Left lung (tissue), 10 donors: ENCODE data around the gene FAHD1. TPM values are rescaled to one million over a fixed set of nuclear protein-coding genes. Genes with fewer than 3 reads are reported as not detected.

ENCODE experiments used
- ATAC-seq: fragments of 200-7000 bp; cut with Tn5 transposase; one replicate; pipeline ENCODE4 v1.9.1; 2020; ENCODE audit warnings: moderate library complexity
- DNase-seq, 4 donors: peaks; one replicate each; pipeline ENCODE4 v3.0.0-alpha.2; 2013 to 2020
- H3K27ac ChIP-seq, 2 donors: fragments of 200-600 bp; sonication (generic) in 1 of 2; one replicate each; pipeline versions ENCODE4 v1.5.0 to v1.8.0; 2020 to 2021
- H3K27me3 ChIP-seq, 2 donors: fragments of 200-600 bp; sonication (generic) in 1 of 2; one replicate each; pipeline versions ENCODE4 v1.5.0 to v1.8.0; 2020 to 2021
- H3K36me3 ChIP-seq, 2 donors: fragments of 200-600 bp; sonication (generic) in 1 of 2; one replicate each; pipeline versions ENCODE4 v1.5.0 to v1.8.0; 2020 to 2021
- H3K4me1 ChIP-seq, 2 donors: fragments of 200-600 bp; one replicate each; pipeline ENCODE4 v1.8.0; 2021
- H3K4me3 ChIP-seq, 2 donors: fragments of 200-600 bp; sonication (generic) in 1 of 2; one replicate each; pipeline versions ENCODE4 v1.5.0 to v1.8.0; 2020 to 2021; ENCODE audit warnings: mild to moderate bottlenecking in 1 of 2
- H3K9me3 ChIP-seq, 2 donors: fragments of 200-600 bp; sonication (generic) in 1 of 2; one replicate each; pipeline versions ENCODE4 v1.5.0 to v1.8.0; 2020 to 2021
- intact Hi-C, 2 donors: fragments of 100-400 bp; cut with DNase I; formaldehyde crosslinking; loops; one replicate each; pipeline versions ENCODE4 v1.11.2 to v1.14.2; 2022
- polyA plus RNA-seq, 6 donors: library from polyadenylated mRNA; unstranded; fragments of 120-200 nt; gene quantifications; one replicate each; pipeline ENCODE4 v1.2.1, GENCODE V29; 2013; ENCODE audit not compliant: insufficient read length in 6 of 6
- total RNA-seq, 2 donors: library from RNA; stranded (reverse); fragmentation: NEBNext Ultra II Directional; extraction: Animal tissue kit (Norgen Biotek cat#: 25700); gene quantifications; one replicate each; pipeline ENCODE4 v1.2.1, GENCODE V29; 2021
- TF ChIP-seq, protein P1 (sequence below), 2 donors: fragments of 200-600 bp; sonication (generic) in 1 of 2; IDR thresholded peaks; one replicate each; pipeline versions ENCODE4 v1.5.0 to v1.8.0; 2021; ENCODE audit warnings: antibody characterized with exemption in 2 of 2
- donor health status: DM: no; HTN: yes; CAD: no.
- donor health status: DM: no; HTN: no; CAD: no.

Gene FAHD1
- total and polyA plus RNA-seq, 8 donors = 17.4 to 23.2 (median 19.9) TPM

DNA sequence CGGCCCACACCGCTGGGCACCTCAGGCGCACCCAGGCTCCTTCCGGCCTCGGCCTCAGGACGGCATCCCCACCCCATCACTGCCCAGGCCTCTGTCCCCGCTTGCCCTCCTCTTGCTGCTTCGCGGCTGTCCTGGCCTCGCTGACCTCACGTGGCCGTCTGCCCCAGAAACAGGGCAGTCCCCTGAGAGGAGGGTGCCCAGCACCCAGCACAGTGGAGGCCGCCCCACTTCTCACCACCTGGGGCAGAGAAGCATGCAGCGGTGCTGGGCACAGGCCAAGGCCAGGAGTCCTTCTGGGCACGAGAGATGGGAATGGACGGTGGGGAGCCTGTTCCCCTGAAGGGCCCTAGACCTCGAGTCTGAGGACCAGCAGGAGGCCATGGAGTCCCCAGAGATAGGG, 9.3 kb upstream of the FAHD1 start:
- no peak for DNase-seq
- intact Hi-C loops = no loop called here
- H3K27me3 ChIP-seq = no peaks in the 10 kb centered on the region
- TF ChIP-seq, protein P1, sequence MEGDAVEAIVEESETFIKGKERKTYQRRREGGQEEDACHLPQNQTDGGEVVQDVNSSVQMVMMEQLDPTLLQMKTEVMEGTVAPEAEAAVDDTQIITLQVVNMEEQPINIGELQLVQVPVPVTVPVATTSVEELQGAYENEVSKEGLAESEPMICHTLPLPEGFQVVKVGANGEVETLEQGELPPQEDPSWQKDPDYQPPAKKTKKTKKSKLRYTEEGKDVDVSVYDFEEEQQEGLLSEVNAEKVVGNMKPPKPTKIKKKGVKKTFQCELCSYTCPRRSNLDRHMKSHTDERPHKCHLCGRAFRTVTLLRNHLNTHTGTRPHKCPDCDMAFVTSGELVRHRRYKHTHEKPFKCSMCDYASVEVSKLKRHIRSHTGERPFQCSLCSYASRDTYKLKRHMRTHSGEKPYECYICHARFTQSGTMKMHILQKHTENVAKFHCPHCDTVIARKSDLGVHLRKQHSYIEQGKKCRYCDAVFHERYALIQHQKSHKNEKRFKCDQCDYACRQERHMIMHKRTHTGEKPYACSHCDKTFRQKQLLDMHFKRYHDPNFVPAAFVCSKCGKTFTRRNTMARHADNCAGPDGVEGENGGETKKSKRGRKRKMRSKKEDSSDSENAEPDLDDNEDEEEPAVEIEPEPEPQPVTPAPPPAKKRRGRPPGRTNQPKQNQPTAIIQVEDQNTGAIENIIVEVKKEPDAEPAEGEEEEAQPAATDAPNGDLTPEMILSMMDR (IDR thresholded peaks at IDR 0.05) = no peak
- no peak overlapping the region for H3K27ac ChIP-seq
- H3K36me3 ChIP-seq = peaks cover 0 to 92% of the 10 kb centered on the region in 2 donors
- peaks cover 0 to 4% of the 10 kb centered on the region in 2 donors for H3K4me1 ChIP-seq
- no peaks in the 10 kb centered on the region for H3K9me3 ChIP-seq
- no peak overlapping the region for H3K4me3 ChIP-seq
- no peak for ATAC-seq

DNA sequence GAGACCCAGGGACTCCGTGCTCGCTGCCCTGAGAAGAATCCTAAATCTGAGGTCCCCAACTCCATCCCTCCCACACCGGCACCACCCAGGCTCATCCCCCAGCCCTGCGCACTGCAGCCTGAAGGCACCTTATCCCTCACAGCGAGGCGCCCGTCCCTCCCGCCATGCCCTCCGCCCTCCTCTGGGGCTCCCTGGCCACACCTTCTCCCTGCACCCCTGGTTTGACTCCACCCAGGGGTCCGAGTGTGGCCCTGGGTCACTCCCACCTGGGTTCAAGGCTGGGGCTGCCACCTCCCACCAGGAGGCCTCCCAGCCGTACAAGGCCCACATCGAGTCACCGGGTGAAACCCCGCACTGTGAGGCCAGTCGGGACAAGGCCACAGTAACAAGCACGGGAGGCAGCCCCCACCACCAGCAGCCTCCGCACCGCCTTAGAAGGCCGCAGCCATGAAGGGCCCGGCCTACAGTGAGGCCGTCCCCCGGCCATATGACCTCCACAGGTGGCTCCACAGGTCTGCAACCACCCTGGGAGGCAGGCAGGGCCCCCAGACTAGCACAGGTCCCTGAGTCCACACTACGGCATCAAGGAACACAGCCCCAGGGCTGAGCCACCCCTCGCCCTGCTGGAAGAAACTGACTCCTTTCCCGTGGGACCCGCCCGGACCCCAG, 8.7 kb upstream of the FAHD1 start:
- H3K27me3 ChIP-seq = no peaks in the 10 kb centered on the region
- no peaks in the 10 kb centered on the region for H3K9me3 ChIP-seq
- TF ChIP-seq, protein P1 (IDR thresholded peaks at IDR 0.05) = no peak
- DNase-seq (no peak), ATAC-seq (no peak)
- H3K36me3 ChIP-seq = peaks cover 0 to 89% of the 10 kb centered on the region in 2 donors
- H3K27ac ChIP-seq = no peak overlapping the region
- intact Hi-C loops = no loop called here
- H3K4me3 ChIP-seq = no peak overlapping the region
- no peaks in the 10 kb centered on the region for H3K4me1 ChIP-seq

DNA sequence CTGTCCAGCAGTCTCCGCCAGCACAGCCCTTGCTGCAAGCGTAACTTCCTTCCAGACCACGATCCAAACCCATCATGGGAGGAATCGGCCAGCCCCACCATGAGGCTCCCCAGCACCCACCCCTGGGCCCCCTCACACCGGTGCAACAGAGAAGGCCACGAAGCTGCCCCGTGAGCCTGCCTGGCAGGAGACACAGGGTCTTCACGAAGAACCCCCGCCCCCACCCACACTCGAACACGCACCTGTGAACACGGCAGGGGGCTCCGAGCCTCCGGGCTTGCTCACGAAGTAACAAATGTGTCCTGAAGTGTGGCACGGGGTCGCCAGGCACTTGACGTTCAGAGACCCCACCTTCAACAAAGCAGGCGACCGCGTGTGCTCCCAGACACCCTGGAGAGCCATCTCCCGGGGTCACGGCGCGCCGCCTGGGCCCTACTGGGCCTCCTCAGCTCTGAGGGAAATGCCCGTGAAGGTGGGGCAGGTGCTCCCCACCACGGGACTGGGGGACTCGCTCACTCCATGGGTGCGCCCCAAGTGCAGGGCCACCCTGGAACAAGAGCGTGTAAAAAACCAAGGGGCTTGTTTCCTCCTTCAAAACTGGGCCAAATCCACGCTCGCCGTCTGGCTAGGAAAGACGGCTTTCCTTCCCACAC, 8.0 kb upstream of the FAHD1 start:
- DNase-seq = no peak
- Histone ChIP-seq H3K36me3 (peaks cover 0 to 83% of the 10 kb centered on the region in 2 donors), H3K4me3 (no peak overlapping the region), H3K27me3 (no peaks in the 10 kb centered on the region), H3K27ac (no peak overlapping the region), H3K9me3 (no peaks in the 10 kb centered on the region), H3K4me1 (no peaks in the 10 kb centered on the region)
- intact Hi-C loops = no loop called here
- no peak for ATAC-seq
- TF ChIP-seq, protein P1 (IDR thresholded peaks at IDR 0.05) = no peak

DNA sequence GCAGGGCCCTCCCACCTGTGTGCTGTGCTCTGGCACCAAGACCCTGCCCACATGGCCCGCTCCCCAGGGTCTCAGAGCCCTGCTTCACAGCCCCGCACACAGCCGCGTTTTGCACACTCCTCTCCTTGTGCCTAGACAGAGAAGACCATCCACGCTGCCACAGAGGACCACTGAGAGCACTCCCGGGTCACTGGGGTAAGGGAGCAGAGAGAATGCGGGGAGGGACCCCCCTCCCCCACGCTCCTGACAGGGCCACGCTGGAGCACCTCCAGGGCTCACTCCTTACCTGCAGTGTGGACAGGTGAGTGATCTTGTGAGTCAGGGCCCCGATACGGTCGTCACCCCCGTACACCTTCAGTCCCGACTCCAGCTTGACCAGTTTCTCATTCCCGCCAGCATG, 7.4 kb upstream of the FAHD1 start:
- ATAC-seq (no peak), DNase-seq (no peak)
- Histone ChIP-seq H3K27ac (no peak overlapping the region), H3K27me3 (no peaks in the 10 kb centered on the region), H3K4me3 (no peak overlapping the region), H3K4me1 (peaks cover 0 to 4% of the 10 kb centered on the region in 2 donors), H3K9me3 (no peaks in the 10 kb centered on the region), H3K36me3 (peaks cover 0 to 79% of the 10 kb centered on the region in 2 donors)
- intact Hi-C loops = no loop called here
- TF ChIP-seq, protein P1 (IDR thresholded peaks at IDR 0.05) = no peak

DNA sequence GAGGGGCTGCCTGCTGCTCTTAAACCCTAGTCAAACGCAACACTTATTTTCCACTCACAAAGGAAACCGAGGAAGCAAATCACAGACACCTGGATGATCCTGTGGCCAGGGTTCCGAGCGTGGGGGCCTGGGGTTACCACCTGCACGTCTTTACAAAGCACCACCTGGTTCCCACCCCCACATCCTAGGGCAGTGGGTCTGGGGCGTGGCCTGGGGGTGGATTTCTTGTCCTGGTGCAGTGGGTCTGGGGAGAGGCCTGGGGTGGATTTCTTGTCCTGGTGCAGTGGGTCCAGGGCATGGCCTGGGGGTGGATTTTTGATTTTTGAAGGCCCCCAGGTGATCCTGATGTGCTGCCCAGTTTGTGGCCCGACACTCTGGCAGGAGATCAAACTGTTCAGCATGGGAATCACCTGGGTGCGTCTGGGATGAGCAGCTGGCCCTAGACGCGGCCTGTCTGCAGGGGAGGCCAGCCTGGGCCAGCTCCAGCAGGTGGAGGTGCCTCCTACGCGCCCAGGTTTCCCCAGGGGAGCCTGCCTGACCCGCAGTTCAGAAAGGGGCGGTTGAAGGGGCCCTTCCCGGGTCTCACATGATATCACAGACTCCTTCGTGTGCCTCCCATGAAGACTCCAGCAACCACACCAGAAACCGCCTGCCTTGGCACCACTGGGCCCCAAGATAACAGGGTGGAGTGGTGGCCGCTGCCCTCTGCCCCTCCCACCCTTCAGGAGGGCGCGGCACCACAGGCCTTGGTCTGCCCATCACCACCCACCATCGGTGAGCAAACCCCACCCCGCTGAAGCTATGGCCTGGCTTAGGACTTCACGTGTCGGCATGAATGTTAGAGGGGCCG, 6.7 kb upstream of the FAHD1 start:
- peaks cover 0 to 73% of the 10 kb centered on the region in 2 donors for H3K36me3 ChIP-seq
- TF ChIP-seq, protein P1 (IDR thresholded peaks at IDR 0.05) = no peak
- H3K27ac ChIP-seq = no peak overlapping the region

More for the DNA sequence above, 6.7 kb upstream of the FAHD1 start:
- H3K4me3 ChIP-seq = no peak overlapping the region
- ATAC-seq (no peak), DNase-seq (no peak)
- no peaks in the 10 kb centered on the region for H3K27me3 ChIP-seq
- H3K9me3 ChIP-seq = no peaks in the 10 kb centered on the region
- intact Hi-C loops = no loop called here
- H3K4me1 ChIP-seq = peaks cover 0 to 11% of the 10 kb centered on the region in 2 donors
